Measurements from ENCODE around the gene NUP188.

- TF ChIP-seq EZH2 (IDR thresholded peaks at IDR 0.05) (no peak), EZH2phosphoT487 (IDR thresholded peaks at IDR 0.05) (no peak), CTCF (IDR thresholded peaks at IDR 0.05) (no peak)
These were observed 25.4 kb upstream of the NUP188 start for GRCh38 chr9:128921881-128922763.
